GM19463 (cell line): ENCODE measurements around the gene ITPA.

Experiments
- ATAC-seq: cut with Tn5 transposase; IDR thresholded peaks from one replicate; pipeline ENCODE4 v1.9.1; 2021; ENCODE audit warnings: mild to moderate bottlenecking, moderate library complexity; ENCODE audit not compliant: unreplicated experiment

The ITPA gene

GRCh38 chr20:3226864-3227263 is 17.6 kb downstream of the ITPA start:
- no peak for ATAC-seq

DNA sequence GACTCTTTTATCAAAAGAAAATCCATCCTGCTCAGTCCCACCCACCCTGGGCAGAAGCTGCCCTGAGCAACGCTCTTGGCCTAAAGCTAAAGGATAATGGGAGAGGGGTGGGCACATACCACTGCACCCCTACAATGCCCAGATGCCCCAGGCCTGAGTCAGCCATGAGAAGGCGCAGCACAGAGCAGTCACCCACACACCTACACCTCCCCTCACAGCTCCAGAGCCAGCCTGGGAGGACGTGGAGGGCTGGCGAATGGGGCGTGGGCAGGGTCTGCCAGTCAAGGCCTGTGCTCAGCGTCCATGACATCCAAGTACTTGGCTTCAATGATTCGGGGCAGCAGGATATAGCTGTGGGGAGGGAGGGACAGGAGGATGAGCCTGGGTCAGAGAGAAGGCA is 18.2 kb downstream of the ITPA start:
- ATAC-seq = no peak

- ATAC-seq = no peak
These were observed 18.8 kb downstream of the ITPA start for GRCh38 chr20:3227936-3228749.

DNA sequence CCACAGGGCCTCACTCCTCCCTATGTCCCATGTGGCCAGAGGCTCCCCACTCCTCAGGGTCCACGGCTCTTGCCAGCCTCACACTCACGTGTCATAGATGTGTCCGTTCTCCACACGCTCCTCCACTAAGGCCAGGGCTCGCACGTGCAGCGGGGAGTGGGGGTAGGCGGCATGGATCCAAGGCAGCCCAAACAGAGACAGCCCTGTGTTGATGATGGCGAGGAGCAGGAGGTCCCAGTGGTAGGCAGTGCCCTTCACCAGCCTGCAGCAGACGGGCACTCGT is 19.4 kb downstream of the ITPA start:
- no peak for ATAC-seq

GRCh38 chr20:3229158-3229557 is 19.9 kb downstream of the ITPA start:
- ATAC-seq = no peak

DNA sequence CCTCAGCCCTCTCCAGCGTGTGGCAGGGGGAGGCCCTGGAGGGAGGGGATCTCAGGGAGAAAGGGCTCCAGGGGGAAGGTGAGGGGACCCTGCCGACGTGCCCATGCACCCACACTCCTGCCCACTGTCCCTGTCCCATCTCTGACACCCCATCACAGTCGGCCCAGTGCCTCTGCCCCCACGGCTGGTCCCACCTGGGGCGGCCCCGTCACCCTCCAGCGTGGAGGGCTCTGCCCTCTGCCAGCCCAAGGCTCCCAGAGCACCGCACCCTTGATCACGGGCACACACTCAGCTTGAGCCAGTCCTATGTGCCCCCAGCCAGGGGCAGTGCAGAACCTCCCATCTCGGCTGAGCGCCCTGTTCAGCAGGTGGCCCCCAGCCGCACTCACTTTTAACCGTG is 20.5 kb downstream of the ITPA start:
- ATAC-seq = no peak

DNA sequence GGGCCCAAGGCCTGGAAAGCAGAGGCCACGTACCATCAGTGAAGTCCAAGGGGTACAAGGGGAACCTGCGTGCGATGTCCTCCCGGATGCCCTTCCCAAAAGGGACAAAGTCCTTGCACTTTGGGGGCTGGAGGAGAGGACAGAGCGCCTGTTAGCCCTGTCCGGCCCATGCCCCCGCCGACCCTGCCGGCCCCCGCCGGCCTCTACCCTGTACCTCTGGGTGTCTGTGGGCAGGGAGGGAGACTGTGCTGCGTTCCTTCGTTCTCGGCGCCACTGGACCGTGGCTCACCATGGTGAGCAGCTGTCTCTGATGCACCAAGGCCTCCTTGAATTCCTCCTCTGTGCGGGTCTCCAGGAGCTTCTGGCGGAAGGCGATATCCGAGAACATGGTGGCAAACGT is 21.8 kb downstream of the ITPA start:
- no peak for ATAC-seq

DNA sequence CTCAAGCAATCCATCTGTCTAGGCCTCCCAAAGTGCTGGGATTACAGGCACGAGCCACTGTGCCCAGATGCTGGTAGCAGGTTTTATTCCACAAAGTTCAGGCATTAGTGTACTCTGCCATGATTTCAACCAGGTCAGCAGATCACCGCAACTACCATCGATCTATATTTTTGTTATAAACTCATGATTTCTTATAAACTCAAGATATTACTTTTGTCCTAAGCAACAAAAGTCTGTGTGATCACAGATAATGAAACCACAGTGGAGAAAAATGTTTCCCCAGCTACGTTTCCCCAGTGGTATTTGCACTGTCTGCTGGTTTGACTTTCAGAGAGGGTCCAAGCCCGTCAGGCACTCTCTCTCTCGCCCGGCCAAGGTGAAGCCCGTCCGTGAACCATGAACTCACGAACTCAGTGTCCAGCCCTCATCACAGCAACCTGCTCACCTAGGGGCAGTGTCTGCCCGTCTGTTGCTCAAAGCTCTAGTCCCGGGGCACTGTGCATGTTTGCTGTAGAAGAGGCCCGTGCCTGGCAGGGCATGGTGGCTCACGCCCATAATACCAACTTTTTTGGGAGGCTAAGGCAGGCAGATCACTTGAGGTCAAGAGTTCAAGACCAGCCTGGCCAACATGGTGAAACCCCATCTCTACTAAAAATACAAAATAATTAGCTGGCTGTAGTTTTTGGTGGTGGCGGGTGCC is 22.7 kb downstream of the ITPA start:
- no peak for ATAC-seq

GRCh38 chr20:3233131-3233990 is 24.1 kb downstream of the ITPA start:
- ATAC-seq = no peak

GRCh38 chr20:3233991-3234498 is 24.7 kb downstream of the ITPA start:
- ATAC-seq = no peak

- no peak for ATAC-seq
These were observed 26.5 kb downstream of the ITPA start for GRCh38 chr20:3235666-3236324.

DNA sequence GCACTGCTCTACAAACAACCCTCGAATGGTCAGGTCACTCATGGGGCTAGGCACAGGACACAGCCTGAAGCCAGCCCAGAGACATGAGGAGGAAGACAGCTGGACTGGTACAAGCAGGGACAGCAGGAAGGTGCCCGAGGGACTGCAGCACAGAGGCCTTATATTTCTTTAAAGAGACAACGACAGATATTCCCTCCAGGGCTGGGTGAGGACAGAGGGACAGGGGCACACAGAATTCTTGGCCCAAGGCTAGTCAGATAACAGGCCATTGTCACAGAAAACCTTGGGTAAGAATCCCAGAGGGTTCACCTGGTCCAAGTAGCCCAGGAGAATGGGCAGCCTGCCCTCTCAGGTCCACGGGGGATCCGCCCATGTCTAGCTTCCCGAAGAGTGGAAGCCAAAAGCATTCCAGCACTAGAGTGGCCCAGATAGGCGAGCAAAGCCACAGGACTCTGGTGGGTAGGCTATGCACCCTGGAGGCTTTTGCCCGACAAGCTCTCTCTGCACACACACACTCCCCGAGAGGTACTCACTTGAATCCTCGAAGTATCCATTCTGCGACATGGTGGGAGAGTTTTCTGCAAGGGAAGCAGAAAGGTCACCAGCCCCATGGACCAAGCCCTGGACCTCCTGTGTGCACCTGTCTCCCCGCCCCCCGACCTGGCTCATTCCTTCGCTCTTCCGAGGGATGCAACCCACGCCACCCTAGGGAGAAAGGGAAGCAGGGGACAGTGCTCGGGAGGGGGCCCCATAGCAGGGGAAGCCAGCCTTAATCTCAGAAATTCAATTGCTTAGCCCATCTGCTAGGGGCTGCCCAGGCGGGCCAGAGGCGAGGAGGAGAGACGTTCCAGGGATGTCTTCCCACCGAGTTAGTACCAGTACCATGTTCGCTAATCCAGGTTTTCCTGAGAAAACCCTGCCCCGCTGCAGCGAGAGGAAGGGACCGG is 28.0 kb downstream of the ITPA start:
- ATAC-seq = no peak

GRCh38 chr20:3237958-3238615 is 28.8 kb downstream of the ITPA start:
- ATAC-seq = no peak

DNA sequence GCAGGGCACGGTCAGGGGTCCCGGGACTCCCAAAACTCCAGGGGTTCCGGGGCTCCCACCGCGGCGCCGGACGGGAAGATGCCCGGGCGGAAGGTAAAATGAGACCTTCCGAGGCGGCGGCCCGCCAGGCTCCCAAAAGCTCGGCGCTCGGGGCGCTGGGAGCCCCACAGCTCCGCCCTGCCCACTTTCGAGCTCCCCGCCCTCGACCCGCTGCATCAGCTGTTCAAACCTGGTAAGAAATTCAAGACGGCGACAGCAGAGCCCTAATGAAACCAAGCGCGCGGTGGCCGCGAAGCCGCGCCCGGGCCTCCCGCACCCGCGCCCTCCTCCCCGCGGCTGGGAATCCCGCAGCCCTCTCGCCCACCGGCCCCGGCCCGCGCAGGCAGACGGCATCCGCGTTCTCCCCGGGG is 29.3 kb downstream of the ITPA start:
- no peak for ATAC-seq

GRCh38 chr20:3239026-3239866 is 29.9 kb downstream of the ITPA start, which contains the start of gene SLC4A11:
Gene SLC4A11 (minus strand): TSS chr20:3239190. CDS start chr20:3239137, 53 bp downstream.
- ATAC-seq = no peak

- ATAC-seq = no peak
These were observed 30.8 kb downstream of the ITPA start for GRCh38 chr20:3239867-3240775.

- no peak for ATAC-seq
These were observed 31.6 kb downstream of the ITPA start for GRCh38 chr20:3240776-3241363.
